Psoas muscle (tissue), 8 donors: Measurements from ENCODE around the gene SLC22A23. TPM values are rescaled to one million over a fixed set of nuclear protein-coding genes. Genes with fewer than 3 reads are reported as not detected.

Source experiments
- ATAC-seq, 4 donors: fragments of 200-7000 bp; cut with Tn5 transposase; one replicate each; pipeline ENCODE4 v1.9.1; 2020; ENCODE audit warnings: moderate library complexity in 3 of 4, mild to moderate bottlenecking in 2 of 4
- DNase-seq, 2 donors: peaks; one replicate each; pipeline ENCODE4 v3.0.0-alpha.2; 2020
- H3K27ac ChIP-seq: fragments of 200-600 bp; one replicate; pipeline ENCODE4 v1.8.0; 2022
- H3K27me3 ChIP-seq, 3 donors: fragments of 200-600 bp in 1 of 3; one replicate each; pipeline versions ENCODE4 v1.6.1 to v1.8.0; 2013 to 2022; ENCODE audit warnings: low read length in 2 of 3, mild to moderate bottlenecking in 2 of 3, moderate library complexity in 1 of 3; ENCODE audit not compliant: insufficient read depth in 3 of 3
- H3K36me3 ChIP-seq, 2 donors: fragments of 200-600 bp in 1 of 2; one replicate each; pipeline versions ENCODE4 v1.6.1 to v1.8.0; 2013 to 2022; ENCODE audit warnings: low read depth in 1 of 2, mild to moderate bottlenecking in 1 of 2, moderate library complexity in 1 of 2; ENCODE audit not compliant: insufficient read depth in 1 of 2
- H3K4me1 ChIP-seq: fragments of 200-600 bp; one replicate; pipeline ENCODE4 v1.8.0; 2022
- H3K4me3 ChIP-seq: fragments of 200-600 bp; one replicate; pipeline ENCODE4 v1.8.0; 2022; ENCODE audit warnings: mild to moderate bottlenecking
- H3K9me3 ChIP-seq: fragments of 200-600 bp; one replicate; pipeline ENCODE4 v1.8.0; 2022
- CTCF ChIP-seq: fragments of 200-600 bp; IDR thresholded peaks from one replicate; pipeline ENCODE4 v1.8.0; 2022; ENCODE audit warnings: antibody characterized with exemption
- WGBS, 3 donors: extraction: QIAGEN DNeasy Blood & Tissue Kit; methylation state at CpG; one replicate each; pipeline versions ENCODE4 v1.1.6 to v1.1.7; 2013; 5-methylcytosine and 5-hydroxymethylcytosine counted together
- intact Hi-C, 2 donors: fragments of 100-400 bp; cut with DNase I; formaldehyde crosslinking; loops; one replicate each; pipeline versions ENCODE4 v1.11.0 to v1.14.2; 2022
- polyA plus RNA-seq, 3 donors: library from polyadenylated mRNA; stranded (reverse); fragments of 200-250 nt; gene quantifications; one replicate each; pipeline ENCODE4 v1.2.3, GENCODE V29; 2013
- total RNA-seq, 4 donors: library from RNA; stranded (reverse); fragmentation: NEBNext Ultra II Directional in 2 of 4; extraction: Animal tissue kit (Norgen Biotek cat#: 25700) in 2 of 4; gene quantifications; one replicate each; pipeline versions ENCODE4 v1.2.1 to v1.2.4, GENCODE V29; 2021 to 2023
- donor health status: healthy with polysubstance abuse.
- donor health status: DM: no; HTN: no; CAD: no; lungs with moderate emphysema.
- donor health status: Bipolar disorder and iron deficiency.
- donor health status: healthy.
- donor health status: DM: yes; HTN: yes; CAD: no.
- donor health status: DM: no; HTN: no; CAD: no.
- donor health status: DM: no; HTN: no; CAD: no.
- donor health status: DM: yes; HTN: yes; CAD: no.

SLC22A23 gene
- total and polyA plus RNA-seq, 7 donors: 4.6 to 13.7 (median 8.7) TPM

GRCh38 chr6:3480009-3480408 is 23.2 kb upstream of the SLC22A23 start:
- Histone ChIP-seq H3K4me3 (no peak overlapping the region), H3K9me3 (no peaks in the 10 kb centered on the region), H3K4me1 (no peaks in the 10 kb centered on the region), H3K27ac (no peak overlapping the region), H3K27me3 (peaks cover 0 to 7% (median 3%) of the 10 kb centered on the region in 3 donors), H3K36me3 (no peaks in the 10 kb centered on the region)
- intact Hi-C loops: no loop called here
- ATAC-seq (no peak), DNase-seq (no peak)
- no peak for TF ChIP-seq CTCF

GRCh38 chr6:3473773-3474172 is 16.9 kb upstream of the SLC22A23 start:
- Histone ChIP-seq H3K36me3 (no peaks in the 10 kb centered on the region), H3K9me3 (no peaks in the 10 kb centered on the region), H3K27ac (no peak overlapping the region), H3K4me1 (peaks cover 6% of the 10 kb centered on the region), H3K4me3 (no peak overlapping the region), H3K27me3 (no peaks in the 10 kb centered on the region)
- no peak for TF ChIP-seq CTCF
- no peak for ATAC-seq
- intact Hi-C loops: no loop called here
- no peak for DNase-seq
- WGBS, 3 donors: 52 to 71% (median 63%) methylated on average over 5 of the region's 5 CpGs

GRCh38 chr6:3471711-3472110 is 14.9 kb upstream of the SLC22A23 start:
- Histone ChIP-seq H3K27me3 (no peaks in the 10 kb centered on the region), H3K36me3 (no peaks in the 10 kb centered on the region), H3K4me1 (peaks cover 6% of the 10 kb centered on the region), H3K27ac (no peak overlapping the region), H3K4me3 (no peak overlapping the region), H3K9me3 (no peaks in the 10 kb centered on the region)
- 64 to 86% (median 73%) methylated on average over 3 of the region's 3 CpGs for WGBS, 3 donors
- no peak for TF ChIP-seq CTCF
- no peak for DNase-seq
- intact Hi-C loops: no loop called here
- no peak for ATAC-seq

GRCh38 chr6:3471286-3471685 is 14.4 kb upstream of the SLC22A23 start:
- ATAC-seq: no peak
- TF ChIP-seq CTCF: no peak
- WGBS, 3 donors: 78 to 89% (median 83%) methylated on average over 5 of the region's 5 CpGs
- H3K27ac ChIP-seq: no peak overlapping the region
- H3K9me3 ChIP-seq: no peaks in the 10 kb centered on the region
- no peak overlapping the region for H3K4me3 ChIP-seq
- no peaks in the 10 kb centered on the region for H3K27me3 ChIP-seq
- DNase-seq: no peak
- no peaks in the 10 kb centered on the region for H3K36me3 ChIP-seq
- peaks cover 6% of the 10 kb centered on the region for H3K4me1 ChIP-seq
- intact Hi-C loops: no loop called here

GRCh38 chr6:3468585-3468984 is 11.7 kb upstream of the SLC22A23 start:
- intact Hi-C loops: no loop called here
- no peak for TF ChIP-seq CTCF
- H3K27ac ChIP-seq: no peak overlapping the region
- no peaks in the 10 kb centered on the region for H3K27me3 ChIP-seq
- H3K36me3 ChIP-seq: no peaks in the 10 kb centered on the region
- DNase-seq: no peak
- WGBS, 3 donors: 82 to 91% (median 91%) methylated on average over 9 of the region's 9 CpGs
- H3K9me3 ChIP-seq: no peaks in the 10 kb centered on the region
- no peak overlapping the region for H3K4me3 ChIP-seq
- peaks cover 6% of the 10 kb centered on the region for H3K4me1 ChIP-seq
- ATAC-seq: no peak
